Smooth muscle cell (in vitro differentiated cells): Measurements from ENCODE around the gene ABCC10. TPM values are rescaled to one million over a fixed set of nuclear protein-coding genes. Genes with fewer than 3 reads are reported as not detected.

Experiments used
- DNase-seq: peaks from one replicate; lab custom pipeline; 2025; ENCODE audit not compliant: unreplicated experiment; lab: John Stamatoyannopoulos, UW
- H2AFZ ChIP-seq: fragments of 200-600 bp; sonication (generic); 2 replicates; pipeline ENCODE4 v1.6.0; 2016; ENCODE audit warnings: antibody characterized with exemption, low read depth, mild to moderate bottlenecking
- H3F3A ChIP-seq: fragments of 200-600 bp; sonication (generic); 2 replicates; pipeline ENCODE4 v1.6.0; 2017; ENCODE audit warnings: antibody characterized with exemption, low read depth
- H3K27ac ChIP-seq: fragments of 200-600 bp; sonication (generic); 2 replicates; pipeline ENCODE4 v1.5.1; 2016; ENCODE audit warnings: low read depth, mild to moderate bottlenecking
- H3K27me3 ChIP-seq: fragments of 200-600 bp; sonication (generic); 2 replicates; pipeline ENCODE4 v1.6.1; 2016; ENCODE audit warnings: low read depth, mild to moderate bottlenecking
- H3K36me3 ChIP-seq: fragments of 200-600 bp; sonication (generic); 2 replicates; pipeline ENCODE4 v1.5.1; 2016; ENCODE audit warnings: low read depth
- H3K4me1 ChIP-seq: fragments of 200-600 bp; sonication (generic); 2 replicates; pipeline ENCODE4 v1.5.1; 2016; ENCODE audit warnings: low read depth
- H3K4me2 ChIP-seq: fragments of 200-600 bp; sonication (generic); 2 replicates; pipeline ENCODE4 v1.6.0; 2016; ENCODE audit warnings: mild to moderate bottlenecking
- H3K4me3 ChIP-seq: fragments of 200-600 bp; sonication (generic); 2 replicates; pipeline ENCODE4 v1.5.1; 2016; ENCODE audit warnings: mild to moderate bottlenecking
- H3K79me2 ChIP-seq: fragments of 200-600 bp; sonication (generic); 2 replicates; pipeline ENCODE4 v1.6.0; 2016; ENCODE audit warnings: low read depth, mild to moderate bottlenecking
- H3K9ac ChIP-seq: fragments of 200-600 bp; sonication (generic); 2 replicates; pipeline ENCODE4 v1.6.0; 2016; ENCODE audit warnings: low read depth
- H3K9me3 ChIP-seq: fragments of 200-600 bp; sonication (generic); replicated peaks from 2 replicates; pipeline ENCODE4 v1.5.1; 2016; ENCODE audit warnings: low read depth
- H4K20me1 ChIP-seq: fragments of 200-600 bp; sonication (generic); 2 replicates; pipeline ENCODE4 v1.6.0; 2016; ENCODE audit warnings: low read depth
- WGBS: methylation state at CpG from one replicate; pipeline ENCODE4 v1.1.7; 2016; ENCODE audit warnings: low lambda C conversion rate; 5-methylcytosine and 5-hydroxymethylcytosine counted together
- polyA plus RNA-seq: library from polyadenylated mRNA; unstranded; fragments of >200 nt; fragmentation: Nextera tagmentation; extraction: Ambion mirVana; gene quantifications from 2 replicates; pipeline ENCODE4 v1.2.1, GENCODE V29; 2016
- total RNA-seq: library from RNA; depleted of rRNA; stranded (reverse); fragments of >200 nt; gene quantifications from 2 replicates; pipeline ENCODE4 v1.2.3, GENCODE V29; 2014
- TF ChIP-seq, protein P1 (sequence below): fragments of 200-600 bp; sonication (generic); IDR thresholded peaks from 2 replicates; pipeline ENCODE4 v1.5.1; 2017; ENCODE audit warnings: borderline replicate concordance, mild to moderate bottlenecking, antibody characterized with exemption; ENCODE audit not compliant: insufficient read depth, poor library complexity, severe bottlenecking

Gene ABCC10
- total and polyA plus RNA-seq, 2 experiments from 2014 or later: 11.2 to 17.8 TPM

DNA sequence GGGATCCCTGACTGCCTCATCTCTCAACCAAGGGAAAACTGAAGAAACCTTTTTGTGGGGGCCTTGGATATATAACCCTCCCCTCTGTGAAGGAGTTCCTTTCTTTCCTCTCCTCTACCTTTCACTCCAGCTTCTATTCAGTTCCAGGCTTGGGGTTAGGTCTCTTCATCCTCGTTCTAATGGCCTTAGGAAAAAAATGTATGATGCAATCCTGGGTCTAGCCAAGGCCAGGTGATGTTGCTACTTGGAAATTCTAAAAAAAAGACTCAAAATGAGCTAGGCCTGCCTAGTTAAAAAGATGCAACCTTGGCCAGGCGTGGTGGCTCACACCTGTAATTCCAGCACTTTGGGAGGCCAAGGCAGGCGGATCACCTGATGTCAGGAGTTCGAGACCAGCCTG is 7.6 kb downstream of the ABCC10 start:
- WGBS: 91% methylated on average over 4 of the region's 4 CpGs
- no peaks in the 10 kb centered on the region for H3K27me3 ChIP-seq
- no peak overlapping the region for H3K4me3 ChIP-seq

DNA sequence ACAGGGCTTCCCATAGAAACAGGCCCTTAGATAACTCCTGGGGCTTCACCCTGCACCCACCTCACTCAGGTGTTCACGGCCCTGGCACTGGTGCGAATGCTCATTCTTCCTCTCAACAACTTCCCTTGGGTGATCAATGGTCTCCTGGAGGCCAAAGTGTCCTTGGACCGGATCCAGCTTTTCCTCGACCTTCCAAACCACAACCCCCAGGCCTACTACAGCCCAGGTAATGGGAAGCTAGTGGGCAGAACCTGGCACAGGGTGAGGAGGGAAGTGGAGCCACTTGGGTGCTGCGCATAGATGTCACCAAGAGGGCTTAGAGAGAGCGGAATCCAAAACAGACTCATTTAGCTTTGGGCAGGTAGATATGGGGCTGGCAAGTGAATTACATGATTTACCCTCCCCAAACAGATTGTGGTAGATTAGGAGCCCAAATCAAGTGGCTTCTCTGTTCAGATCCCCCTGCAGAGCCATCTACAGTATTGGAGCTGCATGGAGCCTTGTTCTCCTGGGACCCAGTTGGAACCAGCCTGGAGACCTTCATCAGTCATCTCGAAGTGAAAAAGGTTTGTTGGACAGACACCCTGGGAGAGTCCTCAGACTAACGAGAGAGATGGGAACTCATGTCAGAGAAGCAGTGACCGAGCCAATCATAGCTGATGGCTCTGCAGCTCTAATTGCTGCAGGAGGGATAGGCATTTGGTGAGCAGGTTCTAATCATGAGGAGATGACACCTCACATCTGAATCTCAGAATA is 8.5 kb downstream of the ABCC10 start:
- no peak overlapping the region for H3K4me2 ChIP-seq
- H3F3A ChIP-seq: no peaks in the 10 kb centered on the region
- no peak overlapping the region for H2AFZ ChIP-seq
- H3K9ac ChIP-seq: no peak overlapping the region
- no peaks in the 10 kb centered on the region for H3K4me1 ChIP-seq
- no peak for DNase-seq
- H4K20me1 ChIP-seq: no peaks in the 10 kb centered on the region
- H3K79me2 ChIP-seq: peaks cover 8% of the 10 kb centered on the region
- no peaks in the 10 kb centered on the region for H3K36me3 ChIP-seq
- TF ChIP-seq, protein P1, sequence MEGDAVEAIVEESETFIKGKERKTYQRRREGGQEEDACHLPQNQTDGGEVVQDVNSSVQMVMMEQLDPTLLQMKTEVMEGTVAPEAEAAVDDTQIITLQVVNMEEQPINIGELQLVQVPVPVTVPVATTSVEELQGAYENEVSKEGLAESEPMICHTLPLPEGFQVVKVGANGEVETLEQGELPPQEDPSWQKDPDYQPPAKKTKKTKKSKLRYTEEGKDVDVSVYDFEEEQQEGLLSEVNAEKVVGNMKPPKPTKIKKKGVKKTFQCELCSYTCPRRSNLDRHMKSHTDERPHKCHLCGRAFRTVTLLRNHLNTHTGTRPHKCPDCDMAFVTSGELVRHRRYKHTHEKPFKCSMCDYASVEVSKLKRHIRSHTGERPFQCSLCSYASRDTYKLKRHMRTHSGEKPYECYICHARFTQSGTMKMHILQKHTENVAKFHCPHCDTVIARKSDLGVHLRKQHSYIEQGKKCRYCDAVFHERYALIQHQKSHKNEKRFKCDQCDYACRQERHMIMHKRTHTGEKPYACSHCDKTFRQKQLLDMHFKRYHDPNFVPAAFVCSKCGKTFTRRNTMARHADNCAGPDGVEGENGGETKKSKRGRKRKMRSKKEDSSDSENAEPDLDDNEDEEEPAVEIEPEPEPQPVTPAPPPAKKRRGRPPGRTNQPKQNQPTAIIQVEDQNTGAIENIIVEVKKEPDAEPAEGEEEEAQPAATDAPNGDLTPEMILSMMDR: no peak
- no peaks in the 10 kb centered on the region for H3K27me3 ChIP-seq
- no peaks in the 10 kb centered on the region for H3K9me3 ChIP-seq
- no peak overlapping the region for H3K27ac ChIP-seq
- H3K4me3 ChIP-seq: no peak overlapping the region
- WGBS: 96% methylated on average over 9 of the region's 9 CpGs

More for the DNA sequence above, 7.6 kb downstream of the ABCC10 start:
- no peaks in the 10 kb centered on the region for H3K9me3 ChIP-seq
- H4K20me1 ChIP-seq: no peaks in the 10 kb centered on the region
- peaks cover 15% of the 10 kb centered on the region for H3K79me2 ChIP-seq
- H3K36me3 ChIP-seq: no peaks in the 10 kb centered on the region
- no peaks in the 10 kb centered on the region for H3F3A ChIP-seq
- TF ChIP-seq, protein P1: no peak
- no peaks in the 10 kb centered on the region for H3K4me1 ChIP-seq
- no peak overlapping the region for H3K4me2 ChIP-seq
- no peak for DNase-seq
- no peak overlapping the region for H2AFZ ChIP-seq
- H3K27ac ChIP-seq: no peak overlapping the region
- no peak overlapping the region for H3K9ac ChIP-seq

DNA sequence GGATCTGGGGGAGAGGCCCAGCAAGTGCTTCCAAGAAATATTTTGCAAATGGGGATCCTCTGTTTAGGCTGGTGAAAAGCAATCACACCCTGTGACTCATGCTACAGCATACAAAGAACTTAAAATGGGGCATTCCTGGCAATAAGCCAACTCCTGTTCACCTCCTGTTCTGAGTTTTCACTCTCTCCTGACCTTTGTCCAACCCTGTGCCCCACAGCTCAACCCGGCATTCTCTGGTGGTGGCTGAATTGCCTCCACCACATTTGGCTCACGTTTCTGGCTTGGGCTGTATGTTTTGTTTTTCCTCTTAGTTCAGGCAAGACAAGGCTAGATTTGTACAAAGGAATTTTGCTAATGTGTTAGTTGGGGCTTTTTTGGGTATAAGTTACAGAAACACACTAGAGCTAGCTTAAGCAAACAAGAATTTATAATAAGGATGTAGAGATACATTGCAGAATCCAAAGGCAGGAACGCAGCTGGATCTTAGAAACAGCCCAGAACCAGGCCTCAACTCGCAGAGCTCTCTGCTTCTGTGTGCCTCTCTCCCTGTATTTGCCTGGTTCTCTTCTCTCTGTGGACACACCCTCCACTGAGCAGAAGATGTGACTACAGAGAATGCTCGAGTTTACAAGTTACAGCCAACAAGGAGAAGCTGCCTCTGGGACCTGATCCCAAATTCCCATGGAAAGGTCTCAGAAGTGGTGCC is 9.4 kb downstream of the ABCC10 start:
- Histone ChIP-seq H3K4me2 (no peak overlapping the region), H3K27ac (peak overlapping the region; percentile 26), H2AFZ (no peak overlapping the region), H3F3A (no peaks in the 10 kb centered on the region), H3K4me1 (no peaks in the 10 kb centered on the region), H3K27me3 (no peaks in the 10 kb centered on the region), H3K9ac (no peak overlapping the region), H4K20me1 (no peaks in the 10 kb centered on the region), H3K4me3 (no peak overlapping the region), H3K9me3 (no peaks in the 10 kb centered on the region), H3K79me2 (no peaks in the 10 kb centered on the region), H3K36me3 (no peaks in the 10 kb centered on the region)
- 75% methylated on average over 5 of the region's 5 CpGs for whole genome bisulfite sequencing
- TF ChIP-seq, protein P1: no peak
- DNase-seq: no peak

DNA sequence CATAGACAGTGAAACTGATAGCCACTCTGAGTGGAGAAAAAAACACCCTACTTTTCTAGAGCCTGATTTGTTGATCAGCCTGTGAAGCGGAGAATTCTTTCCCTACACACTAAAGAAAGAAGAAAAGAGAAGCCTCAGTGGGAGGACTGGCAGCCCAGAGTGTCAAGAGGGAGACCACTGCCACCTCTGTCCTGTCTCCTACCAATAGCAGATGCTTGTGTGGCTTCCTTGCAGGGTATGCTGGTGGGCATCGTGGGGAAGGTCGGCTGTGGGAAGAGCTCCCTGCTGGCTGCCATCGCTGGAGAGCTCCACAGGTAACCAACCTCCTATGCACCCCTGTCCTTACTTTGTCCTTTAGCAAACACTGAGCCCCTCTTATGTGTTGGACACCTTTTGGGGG is 10.4 kb downstream of the ABCC10 start:
- Histone ChIP-seq H3F3A (no peaks in the 10 kb centered on the region), H4K20me1 (no peaks in the 10 kb centered on the region), H3K27me3 (no peaks in the 10 kb centered on the region), H3K4me1 (no peaks in the 10 kb centered on the region), H3K36me3 (no peaks in the 10 kb centered on the region), H3K4me3 (no peak overlapping the region), H3K4me2 (no peak overlapping the region), H3K9me3 (no peaks in the 10 kb centered on the region), H3K27ac (no peak overlapping the region), H2AFZ (no peak overlapping the region), H3K9ac (no peak overlapping the region), H3K79me2 (no peaks in the 10 kb centered on the region)
- TF ChIP-seq, protein P1: no peak
- WGBS: 82% methylated on average over 4 of the region's 4 CpGs
- DNase-seq: no peak
